HG02588 (cell line): ENCODE data around the gene TAF5.
"Not testable (repeated sequence)": the region's sequence is repeated elsewhere in the genome, so short reads cannot be mapped to it uniquely, and the experiment has no call there.

ENCODE experiments used
- ATAC-seq: cut with Tn5 transposase; IDR thresholded peaks from one replicate; pipeline ENCODE4 v1.9.1; 2021; ENCODE audit warnings: mild to moderate bottlenecking, moderate library complexity; ENCODE audit not compliant: unreplicated experiment

The TAF5 gene

DNA sequence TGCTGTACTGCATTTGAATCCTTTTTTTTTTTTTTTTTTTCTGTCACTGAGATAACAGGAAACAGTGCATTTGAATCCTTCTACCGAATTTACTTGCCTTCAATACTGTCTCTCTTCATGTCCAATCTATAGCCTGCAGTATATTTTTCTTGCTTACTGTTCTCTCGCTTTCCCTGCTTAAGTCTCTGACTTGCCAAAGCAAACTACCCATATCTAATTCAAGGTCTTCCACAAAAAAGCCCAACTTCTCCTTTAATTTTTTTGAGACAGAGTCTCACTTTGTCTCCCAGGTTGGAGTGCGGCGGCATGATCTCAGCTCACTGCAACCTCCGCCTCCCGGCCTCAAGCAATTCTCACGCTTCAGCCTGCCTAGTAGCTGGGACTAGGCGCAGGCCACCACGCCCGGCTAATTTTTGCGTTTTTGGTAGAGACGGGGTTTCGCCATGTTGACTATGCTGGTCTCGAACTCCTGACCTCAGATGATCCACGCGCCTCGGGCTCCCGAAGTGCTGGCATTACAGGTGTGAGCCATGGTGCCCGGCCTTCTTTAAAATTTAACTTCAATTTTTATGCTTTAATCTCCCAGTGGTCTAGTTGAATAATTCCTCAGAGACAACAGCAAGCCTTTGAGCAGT lies 29.5 kb downstream of the TAF5 start:
- ATAC-seq, result no peak

DNA sequence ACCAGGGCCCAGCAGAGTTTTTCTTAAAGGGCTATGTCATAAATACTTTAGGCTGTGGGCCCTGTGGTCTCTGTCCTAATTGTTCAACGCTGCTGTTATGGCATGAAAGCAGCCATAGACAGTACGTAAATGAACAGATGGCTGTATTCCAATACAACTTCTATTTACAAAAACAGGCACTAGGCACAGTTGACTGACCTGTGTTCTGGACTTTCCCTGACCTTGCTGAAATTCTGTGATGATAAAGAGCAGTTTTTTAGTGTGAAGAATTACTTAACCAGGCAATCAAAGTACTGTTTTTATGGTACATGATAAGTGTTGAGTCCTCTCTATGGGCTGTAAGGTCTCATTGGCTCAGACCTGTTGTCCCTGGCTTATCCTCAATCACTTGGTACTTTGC lies 45.8 kb downstream of the TAF5 start:
- ATAC-seq, result no peak

DNA sequence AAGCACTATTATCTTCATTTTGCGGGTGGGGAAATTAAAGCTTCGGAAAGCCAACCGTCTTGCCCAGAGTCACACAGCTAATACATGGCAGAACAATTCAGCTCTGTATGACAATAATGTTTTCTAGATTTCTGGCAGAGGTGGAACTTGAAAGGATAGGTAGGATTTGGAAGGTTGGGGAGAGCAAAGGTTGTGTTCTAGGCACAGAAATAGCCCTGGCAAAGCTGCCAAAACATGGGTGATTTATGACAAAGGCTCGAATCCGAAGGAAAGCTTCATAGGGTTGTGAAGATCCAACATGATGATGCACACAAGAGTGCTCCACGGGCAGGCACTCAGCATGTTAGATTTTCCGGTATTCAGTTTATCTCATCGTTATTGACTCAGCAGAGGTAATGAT lies 47.8 kb downstream of the TAF5 start:
- ATAC-seq, result no peak

- ATAC-seq, result no peak
These were observed 48.8 kb downstream of the TAF5 start for GRCh38 chr10:103416436-103417147.

GRCh38 chr10:103417148-103417469 lies 49.3 kb downstream of the TAF5 start:
- not testable (repeated sequence) for ATAC-seq

DNA sequence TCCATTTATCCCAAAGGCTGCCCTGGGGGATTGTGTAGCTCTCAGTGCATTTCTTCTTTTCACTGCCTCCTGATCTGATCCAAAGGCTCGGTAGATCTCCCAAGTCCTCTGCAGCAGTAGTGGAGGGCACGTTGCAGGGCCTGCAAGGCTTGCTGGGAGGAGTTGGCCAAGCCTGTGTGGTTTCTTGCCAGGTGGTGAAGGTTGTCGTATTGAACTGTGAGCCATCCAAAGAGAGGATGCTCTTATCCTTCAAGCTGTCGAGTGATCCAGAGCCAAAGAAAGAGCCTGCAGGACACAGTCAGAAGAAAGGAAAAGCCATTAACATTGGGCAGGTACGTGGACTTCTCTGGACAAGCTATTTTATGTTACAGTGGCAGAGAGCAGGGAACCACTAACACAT lies 49.8 kb downstream of the TAF5 start:
- no peak for ATAC-seq

DNA sequence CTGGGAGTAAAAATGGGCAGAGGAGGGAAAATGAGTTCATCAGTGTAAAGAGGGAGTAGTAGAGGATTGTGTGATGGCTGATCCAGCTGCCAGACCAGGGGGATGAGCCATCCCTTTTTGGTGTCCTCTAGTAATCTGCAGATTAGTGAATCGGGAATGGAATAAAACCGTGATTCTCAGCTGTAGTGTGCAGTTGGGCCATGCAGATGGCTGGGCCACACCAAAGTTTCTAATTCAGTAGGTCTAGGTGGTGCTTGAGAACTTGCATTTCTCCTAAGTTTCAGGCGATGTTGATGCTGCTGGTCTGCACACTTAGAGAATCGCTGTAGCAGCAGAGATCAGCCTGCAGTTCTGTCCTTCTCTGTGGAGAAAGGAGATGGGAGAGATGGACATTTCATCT lies 51.3 kb downstream of the TAF5 start:
- no peak for ATAC-seq

DNA sequence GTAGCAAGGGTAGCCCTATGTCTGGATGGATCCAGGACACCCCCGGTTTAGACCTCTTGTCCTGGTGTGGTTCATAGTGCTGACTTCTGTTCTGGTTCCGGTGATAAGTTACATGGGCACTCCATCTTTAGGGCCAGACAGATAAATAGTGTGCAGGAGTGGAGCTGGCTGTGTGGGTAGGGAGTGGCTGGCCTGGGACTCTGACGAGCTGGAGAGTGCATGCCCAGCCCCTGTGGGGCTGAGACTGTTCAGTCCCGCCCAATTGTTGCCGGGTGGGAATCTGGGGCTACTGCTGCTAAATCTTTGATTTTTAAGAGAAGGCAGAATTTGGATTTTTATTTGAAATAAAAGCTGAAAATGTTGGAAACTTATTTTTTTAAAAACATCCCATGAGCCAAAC lies 56.0 kb downstream of the TAF5 start:
- no peak for ATAC-seq

DNA sequence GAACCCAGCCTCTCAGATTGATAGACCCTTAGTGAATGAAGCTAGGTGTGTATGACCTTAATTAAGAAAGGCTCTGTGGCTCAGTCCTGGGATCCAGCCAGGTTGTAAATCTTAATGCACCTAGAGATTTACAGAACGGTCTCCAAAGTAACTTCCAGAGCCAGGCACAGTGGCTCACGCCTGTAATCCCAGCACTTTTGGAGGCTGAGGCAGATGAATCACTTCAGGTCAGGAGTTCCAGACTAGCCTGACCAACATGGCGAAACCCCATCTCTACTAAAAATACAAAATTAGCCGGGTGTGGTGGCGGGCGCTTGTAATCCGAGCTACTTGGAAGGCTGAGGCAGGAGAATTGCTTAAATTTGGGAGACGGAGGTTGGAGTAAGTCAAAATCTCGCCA lies 60.1 kb downstream of the TAF5 start:
- ATAC-seq, result no peak

- no peak for ATAC-seq
These were observed 61.3 kb downstream of the TAF5 start for GRCh38 chr10:103428989-103429643.

DNA sequence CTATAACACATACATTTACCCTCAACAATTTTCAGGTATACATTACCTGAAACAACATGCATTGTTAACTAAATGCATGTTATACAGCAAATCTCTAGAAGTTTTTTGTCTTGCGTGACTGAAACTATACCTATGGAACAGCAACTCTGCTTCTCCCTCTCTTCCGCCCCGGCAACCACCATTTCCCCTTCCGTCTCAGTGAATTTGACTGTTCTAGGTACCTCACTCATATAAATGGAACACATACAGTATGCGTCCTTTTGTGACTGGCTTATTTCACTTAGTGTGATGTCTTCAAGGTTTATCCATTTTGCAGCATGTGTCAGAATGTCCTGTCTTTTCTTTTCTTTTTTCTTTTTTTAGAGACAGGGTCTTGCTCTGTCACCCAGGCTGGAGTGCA lies 61.9 kb downstream of the TAF5 start:
- no peak for ATAC-seq

GRCh38 chr10:103431902-103432301 lies 64.1 kb downstream of the TAF5 start:
- ATAC-seq, result no peak

GRCh38 chr10:103433858-103434257 lies 66.1 kb downstream of the TAF5 start:
- ATAC-seq, result no peak
